HG02571 (cell line): ENCODE data around the gene AGO3.
"Not testable (repeated sequence)": the region's sequence is repeated elsewhere in the genome, so short reads cannot be mapped to it uniquely, and the experiment has no call there.

Experiments used
- ATAC-seq: cut with Tn5 transposase; IDR thresholded peaks from one replicate; pipeline ENCODE4 v1.9.1; 2021; ENCODE audit warnings: mild to moderate bottlenecking, moderate library complexity; ENCODE audit not compliant: unreplicated experiment

The AGO3 gene

GRCh38 chr1:36006941-36007500 is 76.1 kb downstream of the AGO3 start:
- ATAC-seq: no peak

GRCh38 chr1:36007741-36008140 is 76.8 kb downstream of the AGO3 start:
- ATAC-seq: no peak

- ATAC-seq: no peak
Measured at GRCh38 chr1:36008546-36009197, 77.8 kb downstream of the AGO3 start.

GRCh38 chr1:36014722-36015220 is 83.9 kb downstream of the AGO3 start:
- no peak for ATAC-seq

- ATAC-seq: no peak
Measured at GRCh38 chr1:36016686-36017085, 85.8 kb downstream of the AGO3 start.

GRCh38 chr1:36023098-36023769 is 92.3 kb downstream of the AGO3 start:
- no peak for ATAC-seq

GRCh38 chr1:36024024-36024423 is 93.1 kb downstream of the AGO3 start:
- ATAC-seq: not testable (repeated sequence)

GRCh38 chr1:36024847-36025246 is 93.9 kb downstream of the AGO3 start:
- no peak for ATAC-seq

- ATAC-seq: no peak
Measured at GRCh38 chr1:36027766-36028165, 96.9 kb downstream of the AGO3 start.

GRCh38 chr1:36031441-36031840 is 100.5 kb downstream of the AGO3 start:
- no peak for ATAC-seq

- ATAC-seq: no peak
Measured at GRCh38 chr1:36034692-36035091, 103.8 kb downstream of the AGO3 start.

- ATAC-seq: no peak
Measured at GRCh38 chr1:36035154-36035553, 104.2 kb downstream of the AGO3 start.

- no peak for ATAC-seq
Measured at GRCh38 chr1:36040238-36040637, 109.3 kb downstream of the AGO3 start.

- ATAC-seq: no peak
Measured at GRCh38 chr1:36051821-36052220, 120.9 kb downstream of the AGO3 start.

GRCh38 chr1:36053978-36054377 is 123.1 kb downstream of the AGO3 start:
- ATAC-seq: no peak

GRCh38 chr1:36055706-36056105 is 124.8 kb downstream of the AGO3 start:
- no peak for ATAC-seq

GRCh38 chr1:36062315-36062714 is 131.4 kb downstream of the AGO3 start:
- ATAC-seq: no peak

GRCh38 chr1:36067871-36068270 is 137.0 kb downstream of the AGO3 start:
- ATAC-seq: no peak

GRCh38 chr1:36068866-36069265 is 138.0 kb downstream of the AGO3 start:
- ATAC-seq: no peak

GRCh38 chr1:36070349-36070748 is 139.4 kb downstream of the AGO3 start:
- no peak for ATAC-seq

- no peak for ATAC-seq
Measured at GRCh38 chr1:36076979-36077573, 146.2 kb downstream of the AGO3 start.

GRCh38 chr1:36080236-36080635 is 149.3 kb downstream of the AGO3 start:
- no peak for ATAC-seq
